HL-60 (cell line): ENCODE results near the gene GGTA1.
"Not testable (repeated sequence)": the region's sequence is repeated elsewhere in the genome, so short reads cannot be mapped to it uniquely, and the experiment has no call there.

ENCODE experiments used
- DNase-seq, 2 experiments: peaks; one replicate each; pipeline ENCODE4 v3.0.0-alpha.2; 2010 to 2020; ENCODE audit warnings: low read depth in 1 of 2, low spot score in 1 of 2
- H3K27ac ChIP-seq: fragments of 250-450 bp; sonication (Bioruptor Pico); replicated peaks from 2 replicates; pipeline ENCODE4 v1.5.1; 2020; ENCODE audit warnings: mild to moderate bottlenecking, moderate library complexity
- H3K27me3 ChIP-seq: fragments of 250-450 bp; sonication (Bioruptor Pico); 2 replicates; pipeline ENCODE4 v1.5.1; 2021; ENCODE audit warnings: mild to moderate bottlenecking, moderate library complexity; ENCODE audit not compliant: insufficient read depth, poor library complexity, severe bottlenecking
- H3K4me3 ChIP-seq: replicated peaks from 2 replicates; pipeline ENCODE4 v1.5.1; 2011; ENCODE audit warnings: mild to moderate bottlenecking, control low read depth, low read length; ENCODE audit not compliant: insufficient read depth
- GABPA ChIP-seq: IDR thresholded peaks from 2 replicates; pipeline ENCODE4 v1.6.1; 2012; ENCODE audit warnings: low read depth
- POLR2AphosphoS5 ChIP-seq: IDR thresholded peaks from 2 replicates; pipeline ENCODE4 v1.6.1; 2012; ENCODE audit warnings: low read depth
- SPI1 ChIP-seq: IDR thresholded peaks from 2 replicates; pipeline ENCODE4 v1.6.1; 2012; ENCODE audit warnings: low read depth, mild to moderate bottlenecking, borderline replicate concordance
- TF ChIP-seq, protein P1 (sequence below): IDR thresholded peaks from 2 replicates; pipeline ENCODE4 v1.6.1; 2012; ENCODE audit warnings: low read depth; ENCODE audit not compliant: insufficient replicate concordance
- TF ChIP-seq, protein P2 (sequence below): IDR thresholded peaks from one replicate; pipeline ENCODE4 v1.5.1; 2011; ENCODE audit warnings: low read length, control low read depth, inconsistent platforms; ENCODE audit not compliant: insufficient read depth

GGTA1 gene

DNA sequence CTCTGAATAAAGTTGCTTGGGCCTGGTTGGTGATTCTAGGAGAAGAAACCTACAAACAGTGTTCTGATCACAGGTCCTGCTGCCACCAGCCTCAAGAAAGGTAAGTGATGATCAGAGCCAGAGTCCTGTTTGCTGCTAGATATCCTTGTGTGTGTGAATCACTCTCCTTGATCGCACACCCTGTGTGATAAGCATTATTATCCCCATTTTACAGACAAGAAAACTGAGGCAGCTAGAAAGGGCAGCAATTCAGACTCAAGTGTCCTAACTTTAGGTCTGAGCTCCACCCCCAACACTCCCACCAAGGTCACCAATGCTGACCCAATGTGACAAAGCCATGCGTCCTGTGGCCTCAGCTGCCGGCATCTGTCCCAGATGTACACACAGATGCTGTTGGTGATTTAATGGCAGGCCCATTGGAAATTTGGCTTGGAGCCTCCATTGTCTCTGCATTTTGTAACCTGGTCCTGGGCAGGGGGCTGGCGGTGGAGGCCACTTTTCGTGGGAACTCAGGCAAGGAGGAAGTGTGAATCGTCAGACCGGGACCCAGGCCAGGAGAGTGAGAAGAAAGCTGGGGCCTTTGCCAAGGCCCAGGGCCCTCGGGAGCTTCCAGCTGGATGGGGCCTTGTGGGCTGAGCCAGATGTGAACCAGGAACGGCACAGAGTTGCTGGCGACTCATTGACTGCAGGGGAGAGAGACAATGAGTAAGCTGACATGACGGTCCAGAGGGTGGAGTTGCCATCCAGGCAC is 29.8 kb upstream of the GGTA1 start:
- TF ChIP-seq GABPA, result no peak
- no peak for TF ChIP-seq POLR2AphosphoS5
- TF ChIP-seq, protein P1, sequence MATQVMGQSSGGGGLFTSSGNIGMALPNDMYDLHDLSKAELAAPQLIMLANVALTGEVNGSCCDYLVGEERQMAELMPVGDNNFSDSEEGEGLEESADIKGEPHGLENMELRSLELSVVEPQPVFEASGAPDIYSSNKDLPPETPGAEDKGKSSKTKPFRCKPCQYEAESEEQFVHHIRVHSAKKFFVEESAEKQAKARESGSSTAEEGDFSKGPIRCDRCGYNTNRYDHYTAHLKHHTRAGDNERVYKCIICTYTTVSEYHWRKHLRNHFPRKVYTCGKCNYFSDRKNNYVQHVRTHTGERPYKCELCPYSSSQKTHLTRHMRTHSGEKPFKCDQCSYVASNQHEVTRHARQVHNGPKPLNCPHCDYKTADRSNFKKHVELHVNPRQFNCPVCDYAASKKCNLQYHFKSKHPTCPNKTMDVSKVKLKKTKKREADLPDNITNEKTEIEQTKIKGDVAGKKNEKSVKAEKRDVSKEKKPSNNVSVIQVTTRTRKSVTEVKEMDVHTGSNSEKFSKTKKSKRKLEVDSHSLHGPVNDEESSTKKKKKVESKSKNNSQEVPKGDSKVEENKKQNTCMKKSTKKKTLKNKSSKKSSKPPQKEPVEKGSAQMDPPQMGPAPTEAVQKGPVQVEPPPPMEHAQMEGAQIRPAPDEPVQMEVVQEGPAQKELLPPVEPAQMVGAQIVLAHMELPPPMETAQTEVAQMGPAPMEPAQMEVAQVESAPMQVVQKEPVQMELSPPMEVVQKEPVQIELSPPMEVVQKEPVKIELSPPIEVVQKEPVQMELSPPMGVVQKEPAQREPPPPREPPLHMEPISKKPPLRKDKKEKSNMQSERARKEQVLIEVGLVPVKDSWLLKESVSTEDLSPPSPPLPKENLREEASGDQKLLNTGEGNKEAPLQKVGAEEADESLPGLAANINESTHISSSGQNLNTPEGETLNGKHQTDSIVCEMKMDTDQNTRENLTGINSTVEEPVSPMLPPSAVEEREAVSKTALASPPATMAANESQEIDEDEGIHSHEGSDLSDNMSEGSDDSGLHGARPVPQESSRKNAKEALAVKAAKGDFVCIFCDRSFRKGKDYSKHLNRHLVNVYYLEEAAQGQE, result no peak
- TF ChIP-seq SPI1, result no peak
- TF ChIP-seq, protein P2, sequence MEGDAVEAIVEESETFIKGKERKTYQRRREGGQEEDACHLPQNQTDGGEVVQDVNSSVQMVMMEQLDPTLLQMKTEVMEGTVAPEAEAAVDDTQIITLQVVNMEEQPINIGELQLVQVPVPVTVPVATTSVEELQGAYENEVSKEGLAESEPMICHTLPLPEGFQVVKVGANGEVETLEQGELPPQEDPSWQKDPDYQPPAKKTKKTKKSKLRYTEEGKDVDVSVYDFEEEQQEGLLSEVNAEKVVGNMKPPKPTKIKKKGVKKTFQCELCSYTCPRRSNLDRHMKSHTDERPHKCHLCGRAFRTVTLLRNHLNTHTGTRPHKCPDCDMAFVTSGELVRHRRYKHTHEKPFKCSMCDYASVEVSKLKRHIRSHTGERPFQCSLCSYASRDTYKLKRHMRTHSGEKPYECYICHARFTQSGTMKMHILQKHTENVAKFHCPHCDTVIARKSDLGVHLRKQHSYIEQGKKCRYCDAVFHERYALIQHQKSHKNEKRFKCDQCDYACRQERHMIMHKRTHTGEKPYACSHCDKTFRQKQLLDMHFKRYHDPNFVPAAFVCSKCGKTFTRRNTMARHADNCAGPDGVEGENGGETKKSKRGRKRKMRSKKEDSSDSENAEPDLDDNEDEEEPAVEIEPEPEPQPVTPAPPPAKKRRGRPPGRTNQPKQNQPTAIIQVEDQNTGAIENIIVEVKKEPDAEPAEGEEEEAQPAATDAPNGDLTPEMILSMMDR, result no peak
- DNase-seq, result no peak

DNA sequence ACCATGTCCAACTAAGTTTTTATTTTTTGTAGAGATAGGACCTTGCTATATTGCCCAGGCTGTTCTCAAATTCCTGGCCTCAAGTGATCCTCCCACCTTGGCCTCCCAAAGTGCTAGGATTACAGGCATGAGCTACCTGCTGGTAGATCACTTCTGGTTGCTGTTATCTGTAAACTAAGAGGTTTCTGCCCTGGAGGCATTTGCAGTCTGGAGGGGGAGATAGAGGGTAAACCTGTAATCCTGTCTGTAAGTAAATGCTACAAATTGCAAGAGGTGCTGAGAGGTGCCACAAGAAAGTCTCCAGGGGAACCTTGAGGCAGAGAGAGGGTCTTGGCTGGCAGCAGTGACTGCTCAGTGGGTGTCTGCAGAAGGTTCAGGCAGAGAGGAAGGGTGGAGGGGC is 29.0 kb upstream of the GGTA1 start:
- H3K4me3 ChIP-seq, result no peak overlapping the region
- no peak for DNase-seq
- H3K27me3 ChIP-seq, result no peaks in the 10 kb centered on the region
- no peak overlapping the region for H3K27ac ChIP-seq
- TF ChIP-seq, protein P2, result no peak
- TF ChIP-seq POLR2AphosphoS5 (no peak), GABPA (no peak), SPI1 (no peak)
- TF ChIP-seq, protein P1, result no peak

More for the DNA sequence above, 29.8 kb upstream of the GGTA1 start:
- Histone ChIP-seq H3K4me3 (no peak overlapping the region), H3K27me3 (no peaks in the 10 kb centered on the region), H3K27ac (no peak overlapping the region)

DNA sequence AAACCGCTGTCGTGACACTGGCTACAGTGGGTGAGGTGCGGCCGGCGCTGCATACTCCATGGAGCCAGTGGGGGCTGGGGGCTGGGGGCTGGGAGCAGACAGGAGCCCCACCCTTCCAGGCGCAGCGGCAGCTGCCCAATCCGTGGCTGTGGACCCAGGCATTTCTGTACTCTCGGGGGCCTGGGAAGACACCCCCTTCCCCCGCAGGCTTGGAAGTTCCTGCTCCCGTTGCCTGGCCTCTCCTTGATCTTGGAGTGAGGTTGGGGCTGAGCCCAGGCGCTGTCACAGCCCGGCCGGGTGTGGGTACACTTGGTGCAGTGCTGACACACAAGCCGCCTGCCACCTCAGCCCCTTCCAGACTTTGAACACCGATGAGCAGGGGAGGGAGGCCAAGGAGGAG is 27.7 kb upstream of the GGTA1 start:
- no peak overlapping the region for H3K27ac ChIP-seq
- H3K27me3 ChIP-seq, result no peaks in the 10 kb centered on the region
- no peak for TF ChIP-seq SPI1
- no peak for TF ChIP-seq POLR2AphosphoS5
- no peak for DNase-seq
- H3K4me3 ChIP-seq, result no peak overlapping the region

DNA sequence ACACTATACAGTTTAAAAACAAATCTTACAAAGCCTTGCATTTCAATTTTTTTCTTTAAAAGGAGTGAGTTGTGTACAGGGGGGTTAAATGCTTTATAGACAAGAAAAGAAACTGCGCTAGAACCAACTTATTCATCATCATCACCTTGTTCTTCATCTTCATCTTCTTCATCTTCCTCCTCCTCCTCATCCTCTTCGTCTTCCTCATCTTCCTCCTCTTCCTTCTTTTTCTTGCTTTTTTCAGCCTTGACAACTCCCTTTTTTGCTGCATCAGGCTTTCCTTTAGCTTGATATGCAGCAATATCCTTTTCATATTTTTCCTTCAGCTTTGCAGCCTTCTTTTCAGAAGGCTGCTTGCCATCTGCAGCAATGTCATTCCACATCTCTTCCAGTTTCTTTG is 20.0 kb upstream of the GGTA1 start:
- H3K27ac ChIP-seq, H3K4me3 ChIP-seq, H3K27me3 ChIP-seq, DNase-seq: not testable (repeated sequence)

DNA sequence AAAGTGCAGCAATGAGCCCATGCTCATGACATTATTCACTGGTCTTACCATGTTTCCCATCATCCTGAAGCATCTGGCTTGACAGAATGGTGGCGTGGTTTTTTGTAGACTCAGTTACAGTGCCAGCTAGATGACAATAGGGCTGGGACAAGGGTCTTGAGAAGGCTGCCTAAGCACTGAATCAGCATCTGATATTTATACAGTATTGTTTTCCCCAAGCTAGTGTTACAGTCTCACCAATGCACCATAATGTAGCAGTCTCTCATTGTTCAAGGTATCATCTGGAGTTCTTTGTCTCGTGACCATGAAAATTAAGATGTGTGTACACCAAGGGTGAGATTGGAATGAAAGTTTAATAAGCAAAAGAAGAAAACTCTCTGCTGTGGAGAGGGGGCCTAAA is 19.0 kb upstream of the GGTA1 start:
- TF ChIP-seq, protein P1, result no peak
- H3K27me3 ChIP-seq, result peaks cover 3% of the 10 kb centered on the region
- H3K4me3 ChIP-seq, result no peak overlapping the region
- no peak for DNase-seq
- no peak overlapping the region for H3K27ac ChIP-seq
